ENCODE data around the gene CNPY3.
"Not testable (repeated sequence)": the region's sequence is repeated elsewhere in the genome, so short reads cannot be mapped to it uniquely, and the experiment has no call there.

The CNPY3 gene

DNA sequence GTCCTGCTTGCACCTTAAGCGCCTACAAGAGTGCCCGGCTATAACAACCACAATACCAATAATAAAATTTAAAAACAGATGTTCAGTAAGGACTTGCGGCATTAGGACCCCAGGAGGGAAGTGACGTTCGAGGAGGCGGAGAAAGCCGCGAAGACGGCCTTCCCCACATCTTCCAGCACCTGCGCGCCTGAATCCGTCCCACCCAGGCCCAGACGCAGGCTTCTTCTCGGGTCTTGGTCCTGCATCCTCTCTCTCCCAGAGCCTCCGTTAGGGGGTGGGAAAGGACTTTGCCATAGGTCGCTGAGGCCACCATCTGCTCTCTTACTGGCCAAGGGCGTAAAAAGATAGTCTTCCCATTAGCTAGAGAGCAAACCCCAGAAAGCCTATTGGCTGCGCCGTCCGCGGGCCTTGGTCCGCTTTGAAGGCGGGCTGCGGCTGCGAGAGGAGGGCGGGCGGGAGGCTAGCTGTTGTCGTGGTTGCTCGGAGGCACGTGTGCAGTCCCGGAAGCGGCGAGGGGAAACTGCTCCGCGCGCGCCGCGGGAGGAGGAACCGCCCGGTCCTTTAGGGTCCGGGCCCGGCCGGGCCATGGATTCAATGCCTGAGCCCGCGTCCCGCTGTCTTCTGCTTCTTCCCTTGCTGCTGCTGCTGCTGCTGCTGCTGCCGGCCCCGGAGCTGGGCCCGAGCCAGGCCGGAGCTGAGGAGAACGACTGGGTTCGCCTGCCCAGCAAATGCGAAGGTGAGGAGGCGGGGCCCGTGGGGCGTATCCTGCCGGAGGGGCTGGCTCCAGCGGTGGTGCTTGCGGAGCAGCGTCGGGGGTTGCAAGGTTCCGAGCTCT, at the start of gene CNPY3:
Gene CNPY3 (plus strand): TSS at position 495 of the 835 bp plus-strand sequence. CDS start 91 bp downstream, at position 586.
- DNase-seq (ENCODE audit: low read depth in 3 of 3) = peak; percentile 84 to 95 (median 90)

GRCh38 chr6:42880240-42880817, 49.0 kb upstream of the CNPY3 start:
- DNase-seq (ENCODE audit: low read depth in 3 of 3) = not testable (repeated sequence)

- DNase-seq (ENCODE audit: low read depth in 3 of 3) = not testable (repeated sequence)
Measured at GRCh38 chr6:42880871-42881270, 48.4 kb upstream of the CNPY3 start.

DNA sequence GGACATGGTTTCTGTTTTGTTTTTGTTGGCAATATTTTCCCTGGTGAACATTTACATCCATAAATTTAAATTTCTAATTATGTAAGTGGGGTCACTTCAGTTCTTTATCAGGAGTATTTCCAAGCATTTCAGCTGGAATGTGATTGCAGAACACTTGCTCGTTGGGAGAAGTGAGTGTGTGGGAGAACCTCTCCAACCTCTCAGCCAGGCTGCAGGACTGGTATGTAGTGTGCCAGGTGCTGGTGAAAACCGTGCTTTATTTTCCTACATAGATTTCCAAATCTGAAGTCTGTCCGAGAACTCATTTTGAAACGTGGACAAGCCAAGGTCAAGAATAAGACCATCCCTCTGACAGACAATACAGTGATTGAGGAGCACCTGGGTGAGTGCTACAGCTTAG, 43.6 kb upstream of the CNPY3 start:
- DNase-seq (ENCODE audit: low read depth in 3 of 3) = no peak

- DNase-seq (ENCODE audit: low read depth in 3 of 3) = not testable (repeated sequence)
Measured at GRCh38 chr6:42888201-42888600, 41.1 kb upstream of the CNPY3 start.

DNA sequence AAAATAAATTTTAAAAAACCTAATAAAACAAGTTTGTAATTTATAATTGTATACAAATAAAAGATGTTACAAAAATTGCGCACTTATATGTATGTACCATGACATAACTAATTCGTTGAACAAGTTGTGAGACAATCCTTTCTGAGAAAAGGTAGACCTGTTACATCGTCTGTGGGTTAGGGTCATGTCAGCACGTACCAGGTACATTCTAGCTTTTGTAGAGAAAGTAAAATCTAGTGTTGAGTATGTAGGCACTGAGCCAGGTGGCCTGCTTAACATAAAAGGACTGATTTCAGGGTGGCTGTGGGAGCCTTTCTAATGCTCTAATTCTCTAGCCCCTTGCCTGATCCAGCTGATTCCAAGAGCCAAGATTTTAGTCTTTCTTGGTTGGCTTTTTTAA, 39.5 kb upstream of the CNPY3 start:
- DNase-seq (ENCODE audit: low read depth in 3 of 3) = no peak

DNA sequence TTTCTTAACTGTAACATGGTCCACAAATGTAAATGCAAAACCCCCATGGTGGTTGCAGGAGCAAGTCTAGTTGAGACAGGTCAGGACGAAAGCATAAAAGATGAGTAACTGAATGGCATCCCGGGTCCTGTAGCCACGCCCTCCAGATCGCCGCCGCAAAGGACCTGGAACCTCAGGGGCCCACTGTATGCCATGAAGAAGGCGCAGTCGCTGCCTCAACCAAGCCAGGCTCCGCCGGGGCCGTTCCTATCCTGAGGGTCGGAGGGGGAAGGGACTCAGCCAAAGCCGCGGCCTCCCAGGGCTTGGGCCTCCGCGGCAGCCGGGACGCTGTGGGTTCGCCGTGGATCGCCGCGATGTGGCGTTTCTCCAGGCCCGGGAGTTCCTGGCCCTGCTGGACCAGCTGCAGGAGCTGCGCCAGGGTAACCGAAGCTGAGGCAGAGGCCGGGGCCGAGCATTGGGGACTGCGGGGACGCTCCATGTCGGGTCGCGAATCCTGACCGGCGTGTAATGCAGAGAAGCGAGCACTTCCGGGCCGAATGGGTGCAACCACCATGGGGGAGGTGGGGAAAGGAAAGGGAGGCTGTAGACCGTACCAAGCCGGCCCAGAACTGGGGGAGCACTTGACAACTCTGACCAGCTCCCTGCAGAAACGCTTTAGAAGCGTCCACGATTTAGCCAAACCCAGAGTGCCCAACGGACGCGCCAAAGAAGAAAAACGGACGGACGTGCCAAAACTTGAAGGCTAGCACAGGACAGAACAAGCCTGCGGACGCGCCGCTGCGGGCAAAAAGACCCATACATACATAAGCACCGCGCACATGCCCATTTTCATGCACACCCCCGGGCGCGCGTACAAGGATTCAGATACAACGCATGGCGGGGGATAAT, 38.7 kb upstream of the CNPY3 start:
- peak; percentile 81 to 92 (median 84) for DNase-seq (ENCODE audit: low read depth in 3 of 3)

DNA sequence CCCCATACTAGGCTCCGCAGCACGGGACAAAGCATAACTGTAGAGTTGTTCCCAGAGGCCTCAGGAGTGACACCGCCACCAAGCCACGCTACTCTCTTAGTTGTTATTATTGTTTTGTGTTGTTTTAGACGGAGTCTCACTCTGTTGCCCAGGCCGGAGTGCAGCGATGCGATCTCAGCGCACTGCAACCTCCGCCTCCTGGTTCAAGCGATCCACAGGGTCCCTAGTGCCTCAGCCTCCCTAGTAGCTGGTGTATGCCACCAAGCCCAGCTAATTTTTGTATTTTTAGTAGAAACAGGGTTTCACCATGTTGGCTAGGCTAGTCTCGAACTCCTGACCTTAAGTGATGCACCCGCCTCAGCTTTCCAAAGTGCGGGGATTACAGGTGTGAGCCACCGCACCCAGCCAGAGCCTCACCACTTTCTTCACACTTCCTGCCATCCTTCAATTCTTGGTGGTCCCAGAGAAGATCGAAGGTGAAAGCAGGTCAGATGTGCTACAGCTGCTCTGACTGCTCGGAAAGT, 38.0 kb upstream of the CNPY3 start:
- DNase-seq (ENCODE audit: low read depth in 3 of 3) = no peak

DNA sequence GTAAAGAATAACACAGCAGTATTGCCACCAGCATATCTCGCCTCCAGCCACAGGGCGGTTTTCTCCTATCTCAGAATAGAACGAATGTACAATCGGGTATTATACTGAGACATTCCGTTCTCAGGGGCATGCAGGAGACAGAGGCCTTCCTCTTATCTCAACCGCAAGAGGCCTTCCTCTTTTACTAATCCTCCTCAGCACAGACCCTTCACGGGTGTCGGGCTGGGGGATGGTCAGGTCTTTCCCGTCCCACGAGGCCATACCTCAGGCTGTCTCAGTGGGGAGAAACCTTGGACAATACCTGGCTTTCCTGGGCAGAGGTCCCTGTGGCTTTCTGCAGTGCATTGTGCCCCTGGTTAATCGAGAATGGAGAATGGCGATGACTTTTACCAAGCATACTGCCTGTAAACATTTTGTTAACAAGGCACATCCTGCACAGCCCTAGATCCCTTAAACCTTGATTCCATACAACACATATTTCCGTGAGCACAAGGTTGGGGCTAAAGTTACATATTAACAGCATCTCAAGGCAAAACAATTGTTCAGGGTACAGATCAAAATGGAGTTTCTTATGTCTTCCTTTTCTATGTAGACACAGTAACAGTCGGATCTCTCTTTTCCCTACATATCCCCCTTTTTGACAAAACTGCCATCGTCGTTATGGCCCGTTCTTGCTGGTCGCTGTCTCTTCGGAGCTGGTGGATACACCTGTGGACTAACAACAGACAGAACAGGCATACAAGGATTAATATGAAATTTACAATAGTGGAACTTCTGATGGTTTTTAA, 35.0 kb upstream of the CNPY3 start:
- not testable (repeated sequence) for DNase-seq (ENCODE audit: low read depth in 3 of 3)

GRCh38 chr6:42896178-42896719, 33.0 kb upstream of the CNPY3 start:
- DNase-seq (ENCODE audit: low read depth in 3 of 3) = no peak

GRCh38 chr6:42898891-42899361, 30.4 kb upstream of the CNPY3 start:
- peak; percentile 43 to 68 (median 54) for DNase-seq (ENCODE audit: low read depth in 3 of 3)

- no peak for DNase-seq (ENCODE audit: low read depth in 3 of 3)
Measured at GRCh38 chr6:42899871-42900270, 29.4 kb upstream of the CNPY3 start.

GRCh38 chr6:42901538-42901957, 27.7 kb upstream of the CNPY3 start:
- peak; percentile 47 to 66 (median 52) for DNase-seq (ENCODE audit: low read depth in 3 of 3)

- not testable (repeated sequence) for DNase-seq (ENCODE audit: low read depth in 3 of 3)
Measured at GRCh38 chr6:42902429-42903263, 26.6 kb upstream of the CNPY3 start.

GRCh38 chr6:42904467-42904866, 24.8 kb upstream of the CNPY3 start:
- no peak for DNase-seq (ENCODE audit: low read depth in 3 of 3)

DNA sequence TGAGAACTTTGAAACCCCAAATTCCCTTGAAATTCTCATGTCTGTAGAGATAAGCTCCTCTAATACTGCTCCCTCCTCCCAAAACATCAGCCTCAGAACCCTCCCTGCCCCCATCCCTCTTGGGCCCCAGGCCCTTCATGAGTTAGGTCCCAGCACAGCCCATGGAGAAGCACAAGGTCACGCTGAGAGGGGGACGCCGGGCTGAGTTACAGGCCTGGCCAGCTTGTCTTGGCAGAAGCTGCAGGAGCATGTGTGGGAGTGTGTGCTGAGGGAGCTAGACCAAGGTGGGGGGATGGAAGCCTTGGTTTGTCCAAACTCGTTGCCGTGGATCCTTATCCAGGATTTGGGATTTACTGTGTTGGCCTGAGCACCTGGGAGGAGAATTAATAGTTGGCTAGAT, 21.9 kb upstream of the CNPY3 start:
- no peak for DNase-seq (ENCODE audit: low read depth in 3 of 3)

DNA sequence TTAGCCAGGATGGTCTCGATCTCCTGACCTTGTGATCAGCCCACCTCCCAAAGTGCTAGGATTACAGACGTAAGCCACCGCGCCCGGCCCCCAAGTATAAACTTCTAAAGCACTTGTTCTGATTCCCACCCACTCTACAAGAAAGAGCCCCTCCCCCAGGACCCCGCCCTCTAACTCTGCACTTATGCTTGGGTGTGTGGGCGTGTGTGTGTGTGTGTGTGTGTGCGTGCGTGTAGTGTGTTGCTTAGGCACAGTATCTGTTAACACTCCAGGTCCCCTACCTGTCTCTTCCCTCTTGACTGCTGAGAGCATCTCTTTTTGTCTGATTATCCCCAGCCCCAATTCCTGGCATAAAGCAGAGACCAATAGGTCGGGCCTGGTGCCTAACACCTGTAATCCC, 19.4 kb upstream of the CNPY3 start:
- DNase-seq (ENCODE audit: low read depth in 3 of 3) = no peak

DNA sequence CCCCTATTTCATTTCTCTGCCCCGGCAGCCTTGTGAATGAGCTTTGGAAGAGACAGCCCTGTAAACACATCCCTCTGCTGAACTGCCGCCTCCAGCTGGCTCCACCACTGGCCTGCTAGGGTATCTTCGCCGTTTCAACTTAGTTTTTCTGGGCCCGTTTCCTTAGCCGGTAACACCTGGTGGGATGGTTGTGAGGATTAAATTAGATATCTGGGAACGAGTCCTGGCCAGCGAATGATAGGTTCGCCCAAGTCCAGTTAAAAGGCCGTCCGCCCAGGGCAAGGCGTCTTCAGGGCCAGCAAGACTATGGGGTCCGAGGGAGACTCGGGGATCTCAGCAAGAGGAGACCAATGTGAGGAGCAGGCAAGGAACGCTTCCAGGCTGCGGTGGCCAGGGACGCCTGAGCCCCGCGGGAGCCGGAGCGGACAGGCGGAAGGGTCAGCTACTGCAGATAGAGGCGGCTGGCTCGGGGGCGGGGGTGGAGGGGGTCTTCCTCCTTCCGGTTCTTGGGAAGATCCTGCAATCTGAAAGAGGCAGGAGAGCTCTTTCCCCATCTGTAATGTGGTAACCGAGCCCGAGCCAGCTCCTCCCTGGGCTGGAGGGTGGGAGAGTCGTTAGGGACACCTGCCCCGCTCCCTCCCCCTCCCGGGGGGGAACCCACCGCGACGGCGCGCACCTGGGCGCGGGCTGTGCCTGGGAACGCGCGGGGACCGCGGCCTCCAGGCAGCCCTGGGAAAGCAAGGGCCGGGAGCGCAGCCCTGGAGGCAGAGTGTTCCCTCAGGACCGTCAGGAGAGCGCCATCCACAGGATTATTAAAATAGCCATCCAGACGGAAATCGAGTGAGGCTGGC, 17.9 kb upstream of the CNPY3 start:
- DNase-seq (ENCODE audit: low read depth in 3 of 3) = no peak

DNA sequence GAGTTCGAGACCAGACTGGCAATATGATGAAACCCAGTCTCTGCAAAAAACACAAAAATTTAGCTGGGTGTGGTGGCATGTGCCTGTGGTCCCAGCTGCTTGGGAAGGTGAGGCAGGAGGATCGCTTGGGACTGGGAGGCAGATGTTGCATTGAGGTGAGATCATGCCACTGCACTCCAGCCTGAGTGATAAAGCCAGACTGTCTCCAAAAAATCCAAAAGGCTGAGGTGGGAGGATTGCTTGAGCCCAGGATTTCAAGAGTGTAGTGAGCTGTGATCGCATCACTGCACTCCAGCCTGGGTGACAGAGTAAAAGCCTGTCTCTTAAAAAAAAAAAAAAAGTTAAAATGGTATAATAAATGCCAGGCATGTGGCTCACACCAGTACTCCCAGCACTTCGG, 14.7 kb upstream of the CNPY3 start:
- no peak for DNase-seq (ENCODE audit: low read depth in 3 of 3)

Measured in stimulated activated CD4-positive, alpha-beta T cell treated with anti-CD3 and anti-CD28 coated beads, TNF-alpha, amount 100 ng/mL, for 24 hours (primary cell).